Prostate gland (tissue), 2 donors: Measurements from ENCODE around the gene MPI. TPM values are rescaled to one million over a fixed set of nuclear protein-coding genes. Genes with fewer than 3 reads are reported as not detected.

Source experiments
- DNase-seq: peaks from one replicate; pipeline ENCODE4 v3.0.0-alpha.2; 2019; ENCODE audit warnings: low spot score
- H3K27ac ChIP-seq, 2 donors: fragments of 200-600 bp; sonication (generic); 2 replicates each; pipeline ENCODE4 v1.5.1; 2017 to 2019
- H3K27me3 ChIP-seq: fragments of 200-600 bp; sonication (generic); replicated peaks from 2 replicates; pipeline ENCODE4 v1.5.1; 2019; ENCODE audit not compliant: insufficient read depth
- H3K36me3 ChIP-seq, 2 donors: fragments of 200-600 bp; sonication (generic); 1 replicate in 1 of 2; 2 replicates in 1 of 2; pipeline versions ENCODE4 v1.5.1 to v1.8.1; 2017 to 2019
- H3K4me1 ChIP-seq: fragments of 200-600 bp; sonication (generic); replicated peaks from 2 replicates; pipeline ENCODE4 v1.5.1; 2019
- H3K4me3 ChIP-seq, 2 donors: fragments of 200-600 bp; sonication (generic); 2 replicates each; pipeline ENCODE4 v1.5.1; 2017 to 2019
- H3K9me3 ChIP-seq: fragments of 200-600 bp; sonication (generic); 2 replicates; pipeline ENCODE4 v1.5.1; 2017
- POLR2A ChIP-seq: fragments of 450-650 bp; IDR thresholded peaks from one replicate; pipeline ENCODE4 v1.6.1; 2016; ENCODE audit warnings: antibody characterized with exemption, mild to moderate bottlenecking
- POLR2AphosphoS5 ChIP-seq: sonication (generic); formaldehyde crosslinking; IDR thresholded peaks from one replicate; pipeline ENCODE4 v1.6.1; 2017; ENCODE audit warnings: antibody characterized with exemption
- WGBS: methylation state at CpG from one replicate; pipeline ENCODE4 v1.1.5; 2018; 5-methylcytosine and 5-hydroxymethylcytosine counted together
- intact Hi-C: fragments of 100-400 bp; cut with DNase I; formaldehyde crosslinking; loops from one replicate; pipeline ENCODE4 v1.14.2; 2022
- total RNA-seq, 2 donors: library from RNA; depleted of rRNA; stranded (reverse); fragments of >200 nt; gene quantifications; one replicate each; pipeline ENCODE4 v1.1.0, GENCODE V29; 2016
- TF ChIP-seq, protein P1 (sequence below), 4 experiments: fragments of 200-600 bp in 2 of 4; fragments of 450-650 bp in 2 of 4; sonication (generic) in 2 of 4; IDR thresholded peaks; 1 replicate in 3 of 4; 2 replicates in 1 of 4; pipeline ENCODE4 v1.5.1; 2016 to 2019; ENCODE audit warnings: antibody characterized with exemption in 4 of 4, mild to moderate bottlenecking in 2 of 4, moderate library complexity in 2 of 4

The MPI gene
- total RNA-seq, 2 donors from 2014 or later: 48.5 to 91.4 TPM

DNA sequence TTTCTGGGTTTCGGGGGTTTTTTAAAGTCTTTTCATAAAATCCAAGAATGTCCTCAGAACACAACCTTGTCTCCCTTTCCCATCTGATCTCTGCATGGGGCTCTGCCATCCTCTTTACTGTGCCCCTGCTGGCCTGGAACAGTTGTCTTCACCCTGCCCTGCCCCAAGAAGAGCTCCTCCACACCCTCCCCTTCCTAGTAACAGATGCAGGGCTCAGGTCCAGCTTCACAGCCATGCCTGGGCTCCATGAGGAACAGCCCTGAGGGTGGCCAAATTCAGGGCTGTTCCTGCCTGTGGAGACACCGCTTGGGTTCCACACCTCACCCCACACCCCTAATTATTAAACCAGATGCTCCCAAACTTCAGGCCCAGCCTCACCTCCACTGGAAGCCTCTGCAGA lies 34.0 kb upstream of the MPI start:
- TF ChIP-seq POLR2AphosphoS5 (no peak), POLR2A (no peak)
- TF ChIP-seq, protein P1, sequence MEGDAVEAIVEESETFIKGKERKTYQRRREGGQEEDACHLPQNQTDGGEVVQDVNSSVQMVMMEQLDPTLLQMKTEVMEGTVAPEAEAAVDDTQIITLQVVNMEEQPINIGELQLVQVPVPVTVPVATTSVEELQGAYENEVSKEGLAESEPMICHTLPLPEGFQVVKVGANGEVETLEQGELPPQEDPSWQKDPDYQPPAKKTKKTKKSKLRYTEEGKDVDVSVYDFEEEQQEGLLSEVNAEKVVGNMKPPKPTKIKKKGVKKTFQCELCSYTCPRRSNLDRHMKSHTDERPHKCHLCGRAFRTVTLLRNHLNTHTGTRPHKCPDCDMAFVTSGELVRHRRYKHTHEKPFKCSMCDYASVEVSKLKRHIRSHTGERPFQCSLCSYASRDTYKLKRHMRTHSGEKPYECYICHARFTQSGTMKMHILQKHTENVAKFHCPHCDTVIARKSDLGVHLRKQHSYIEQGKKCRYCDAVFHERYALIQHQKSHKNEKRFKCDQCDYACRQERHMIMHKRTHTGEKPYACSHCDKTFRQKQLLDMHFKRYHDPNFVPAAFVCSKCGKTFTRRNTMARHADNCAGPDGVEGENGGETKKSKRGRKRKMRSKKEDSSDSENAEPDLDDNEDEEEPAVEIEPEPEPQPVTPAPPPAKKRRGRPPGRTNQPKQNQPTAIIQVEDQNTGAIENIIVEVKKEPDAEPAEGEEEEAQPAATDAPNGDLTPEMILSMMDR (IDR thresholded peaks at IDR 0.05): no peak
- Histone ChIP-seq H3K27ac (no peak overlapping the region), H3K27me3 (no peaks in the 10 kb centered on the region), H3K4me3 (no peak overlapping the region), H3K9me3 (no peaks in the 10 kb centered on the region), H3K36me3 (peaks cover 4 to 22% of the 10 kb centered on the region in 2 donors), H3K4me1 (peaks cover 8% of the 10 kb centered on the region)
- 71% methylated on average over 2 of the region's 2 CpGs for WGBS
- no peak for DNase-seq
- intact Hi-C loops: no loop called here

DNA sequence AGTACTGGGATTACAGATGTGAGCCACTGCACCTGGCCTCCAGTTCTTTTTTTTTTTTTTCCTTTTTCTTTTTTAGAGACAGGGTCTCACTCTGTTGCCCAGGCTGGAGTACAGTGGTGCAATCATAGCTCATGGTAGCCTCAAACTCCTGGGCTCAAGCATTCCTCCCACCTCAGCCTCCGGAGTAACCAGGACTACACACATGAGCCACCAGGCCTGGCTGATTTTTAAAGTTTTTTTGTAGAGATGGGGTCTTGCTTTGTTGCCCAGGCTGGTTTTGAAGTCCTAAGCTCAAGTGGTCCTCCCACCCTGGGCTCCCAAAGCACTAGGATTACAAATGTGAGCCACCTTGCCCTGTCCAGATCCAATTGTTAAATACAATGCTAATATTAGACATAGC lies 33.3 kb upstream of the MPI start:
- no peak for DNase-seq
- WGBS: 95% methylated on average over 1 of the region's 1 CpG
- H3K4me1 ChIP-seq: peaks cover 8% of the 10 kb centered on the region
- TF ChIP-seq POLR2AphosphoS5 (no peak), POLR2A (no peak)
- TF ChIP-seq, protein P1 (IDR thresholded peaks at IDR 0.05): no peak
- intact Hi-C loops: no loop called here
- no peaks in the 10 kb centered on the region for H3K9me3 ChIP-seq
- peaks cover 0 to 17% of the 10 kb centered on the region in 2 donors for H3K36me3 ChIP-seq
- H3K27me3 ChIP-seq: no peaks in the 10 kb centered on the region
- H3K27ac ChIP-seq: no peak overlapping the region
- H3K4me3 ChIP-seq: no peak overlapping the region

DNA sequence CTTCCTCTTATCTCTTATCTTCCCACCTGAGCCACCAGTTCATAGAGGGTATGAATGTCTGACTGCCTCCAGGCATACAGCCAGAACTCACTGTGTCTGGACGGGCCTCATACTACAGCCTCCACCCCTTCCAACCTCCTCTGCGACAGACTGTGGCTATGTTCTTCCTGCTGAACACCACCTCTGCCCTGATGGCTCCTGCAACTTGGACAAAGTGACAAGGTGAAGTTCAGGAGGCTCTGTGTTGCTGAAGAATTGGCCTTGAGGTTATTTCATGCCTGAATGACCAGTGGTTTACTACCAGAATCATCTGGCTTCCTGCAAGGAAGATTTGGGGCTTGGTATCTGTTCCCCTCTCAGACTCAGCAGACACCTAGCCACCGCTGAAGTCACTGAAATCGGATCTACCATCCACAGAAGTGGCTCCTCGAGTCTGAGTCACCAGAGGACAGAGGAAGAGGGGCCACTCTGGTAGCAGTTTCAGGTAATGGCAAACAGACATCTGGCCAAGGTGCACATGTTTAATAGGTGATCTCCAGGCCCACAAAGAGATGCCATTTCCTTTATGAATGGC lies 32.7 kb upstream of the MPI start:
- DNase-seq: no peak
- peaks cover 0 to 11% of the 10 kb centered on the region in 2 donors for H3K36me3 ChIP-seq
- peaks cover 8% of the 10 kb centered on the region for H3K4me1 ChIP-seq
- 59% methylated on average over 5 of the region's 5 CpGs for WGBS
- no peak overlapping the region for H3K27ac ChIP-seq
- TF ChIP-seq POLR2A (no peak), POLR2AphosphoS5 (no peak)
- TF ChIP-seq, protein P1 (IDR thresholded peaks at IDR 0.05): no peak
- H3K27me3 ChIP-seq: no peaks in the 10 kb centered on the region
- intact Hi-C loops: no loop called here
- no peak overlapping the region for H3K4me3 ChIP-seq
- H3K9me3 ChIP-seq: no peaks in the 10 kb centered on the region

DNA sequence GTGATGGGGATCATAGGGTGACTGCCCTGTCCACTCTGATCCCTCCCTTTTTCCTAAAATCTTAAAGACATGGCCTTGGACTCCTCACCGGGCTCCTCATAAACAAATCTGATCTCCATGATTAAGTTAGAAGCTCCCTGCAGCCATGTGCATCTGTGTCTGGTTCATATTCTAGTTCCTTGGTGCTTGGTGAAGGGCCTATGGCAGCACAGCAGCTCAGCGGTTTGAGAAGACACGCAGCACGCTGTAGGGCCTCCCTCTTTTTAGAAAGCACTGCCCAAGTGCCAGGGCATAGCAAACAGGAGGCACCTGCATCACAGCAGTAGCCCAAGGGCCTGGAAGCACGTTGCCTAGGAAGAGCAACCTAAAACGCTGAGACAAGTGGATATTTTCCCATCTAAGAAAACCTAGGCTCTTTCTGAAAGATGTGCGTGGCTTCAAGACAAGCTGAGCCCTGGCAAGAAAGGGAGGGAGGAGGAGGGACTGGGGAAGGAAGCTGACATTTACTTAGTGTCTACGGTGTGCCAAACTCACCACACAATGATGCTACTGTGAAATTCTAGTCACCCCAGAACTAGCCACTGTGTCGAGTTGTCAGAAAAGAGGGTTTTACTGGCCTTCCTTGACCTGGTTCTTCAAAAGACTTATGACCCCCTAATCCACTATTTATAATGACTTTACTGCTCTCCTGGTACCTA lies 32.0 kb upstream of the MPI start:
- DNase-seq: no peak
- intact Hi-C loops: no loop called here
- H3K36me3 ChIP-seq: peaks cover 0 to 6% of the 10 kb centered on the region in 2 donors
- no peak overlapping the region for H3K4me3 ChIP-seq
- no peaks in the 10 kb centered on the region for H3K9me3 ChIP-seq
- H3K27ac ChIP-seq: no peak overlapping the region
- H3K4me1 ChIP-seq: peaks cover 8% of the 10 kb centered on the region
- 36% methylated on average over 9 of the region's 9 CpGs for WGBS
- H3K27me3 ChIP-seq: no peaks in the 10 kb centered on the region
- TF ChIP-seq POLR2AphosphoS5 (no peak), POLR2A (no peak)
- TF ChIP-seq, protein P1 (IDR thresholded peaks at IDR 0.05): no peak

DNA sequence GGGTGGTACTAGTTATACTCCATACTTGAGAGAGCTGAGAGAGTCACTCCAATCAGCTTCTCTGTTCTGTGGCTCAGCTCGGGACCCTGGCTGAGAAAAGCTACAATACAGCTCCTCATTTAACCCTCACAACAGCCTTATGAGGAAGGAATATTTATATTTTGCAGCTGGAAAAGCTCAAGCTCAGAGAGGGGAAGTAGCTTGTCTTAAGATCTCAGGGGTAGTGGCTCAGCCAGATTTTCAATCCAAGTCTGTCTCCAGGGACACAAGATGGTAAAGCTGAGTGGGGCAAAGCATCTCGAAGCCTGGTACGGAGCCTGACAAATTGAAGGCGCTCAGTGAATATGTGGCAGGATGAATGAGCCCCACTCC lies 31.5 kb upstream of the MPI start:
- 79% methylated on average over 4 of the region's 4 CpGs for WGBS
- no peak for TF ChIP-seq POLR2A
- TF ChIP-seq, protein P1 (IDR thresholded peaks at IDR 0.05): no peak
- TF ChIP-seq POLR2AphosphoS5: no peak
- no peak for DNase-seq
- Histone ChIP-seq H3K27me3 (no peaks in the 10 kb centered on the region), H3K36me3 (peaks cover 0 to 1% of the 10 kb centered on the region in 2 donors), H3K27ac (no peak overlapping the region), H3K9me3 (no peaks in the 10 kb centered on the region), H3K4me1 (peaks cover 8% of the 10 kb centered on the region), H3K4me3 (no peak overlapping the region)
- intact Hi-C loops: no loop called here
